Mammary epithelial cell (primary cell): ENCODE results near the gene ZNF224.

Experiments
- EZH2 ChIP-seq: IDR thresholded peaks from 2 replicates; pipeline ENCODE4 v1.6.1; 2012; ENCODE audit warnings: low read length, inconsistent platforms, borderline replicate concordance
- TF ChIP-seq, protein P1 (sequence below), 2 donors: IDR thresholded peaks in 1 of 2; conservative IDR thresholded peaks in 1 of 2; 2 replicates each; pipeline ENCODE4 v1.5.1; 2011 to 2012; ENCODE audit warnings: inconsistent platforms in 2 of 2, low read length in 2 of 2, mild to moderate bottlenecking in 2 of 2, control low read depth in 1 of 2, low read depth in 1 of 2; ENCODE audit not compliant: insufficient read depth in 1 of 2; ENCODE audit errors: extremely low read depth in 1 of 2

DNA sequence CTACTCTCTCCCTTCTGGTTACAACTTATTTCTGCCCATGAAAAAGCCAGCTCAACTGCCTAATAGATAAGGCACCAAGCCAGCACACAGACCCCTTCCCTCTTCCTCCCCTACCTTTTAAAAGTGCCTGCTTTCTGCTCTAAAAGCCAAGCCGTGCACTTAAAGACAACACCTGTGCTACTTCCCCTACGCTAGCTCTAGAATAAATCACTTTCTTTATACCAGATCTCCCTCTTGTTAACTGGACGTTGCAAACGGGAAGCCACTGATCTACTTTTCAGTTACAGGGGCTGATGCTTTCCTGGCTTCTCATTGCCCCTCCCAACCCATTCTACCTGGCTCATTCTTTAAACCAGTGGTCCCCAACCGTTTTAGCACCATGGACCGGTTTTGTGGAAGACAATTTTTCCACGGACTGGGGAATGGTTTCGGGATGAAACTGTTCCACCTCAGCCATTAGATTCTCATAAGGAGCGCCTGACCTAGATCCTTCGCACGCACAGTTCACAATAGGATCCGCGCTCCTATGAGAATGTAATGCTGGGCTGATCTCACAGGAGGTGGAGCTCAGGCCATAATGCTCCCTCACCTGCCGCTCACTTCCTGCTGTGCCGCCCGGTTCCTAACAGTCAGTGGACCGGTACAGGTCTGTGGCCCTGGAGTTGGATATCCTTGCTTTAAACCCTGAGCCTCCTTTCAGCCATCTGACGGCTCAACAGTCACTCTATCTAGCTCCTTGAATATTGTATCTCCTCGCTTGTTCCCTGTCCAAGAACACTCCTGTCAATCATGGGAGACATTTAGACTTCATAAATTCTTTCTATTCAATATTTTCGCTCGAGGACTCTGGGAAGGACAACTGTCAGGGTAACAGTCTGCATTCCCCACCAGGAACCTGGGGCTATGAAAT is 43.2 kb upstream of the ZNF224 start:
- TF ChIP-seq, protein P1, sequence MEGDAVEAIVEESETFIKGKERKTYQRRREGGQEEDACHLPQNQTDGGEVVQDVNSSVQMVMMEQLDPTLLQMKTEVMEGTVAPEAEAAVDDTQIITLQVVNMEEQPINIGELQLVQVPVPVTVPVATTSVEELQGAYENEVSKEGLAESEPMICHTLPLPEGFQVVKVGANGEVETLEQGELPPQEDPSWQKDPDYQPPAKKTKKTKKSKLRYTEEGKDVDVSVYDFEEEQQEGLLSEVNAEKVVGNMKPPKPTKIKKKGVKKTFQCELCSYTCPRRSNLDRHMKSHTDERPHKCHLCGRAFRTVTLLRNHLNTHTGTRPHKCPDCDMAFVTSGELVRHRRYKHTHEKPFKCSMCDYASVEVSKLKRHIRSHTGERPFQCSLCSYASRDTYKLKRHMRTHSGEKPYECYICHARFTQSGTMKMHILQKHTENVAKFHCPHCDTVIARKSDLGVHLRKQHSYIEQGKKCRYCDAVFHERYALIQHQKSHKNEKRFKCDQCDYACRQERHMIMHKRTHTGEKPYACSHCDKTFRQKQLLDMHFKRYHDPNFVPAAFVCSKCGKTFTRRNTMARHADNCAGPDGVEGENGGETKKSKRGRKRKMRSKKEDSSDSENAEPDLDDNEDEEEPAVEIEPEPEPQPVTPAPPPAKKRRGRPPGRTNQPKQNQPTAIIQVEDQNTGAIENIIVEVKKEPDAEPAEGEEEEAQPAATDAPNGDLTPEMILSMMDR (conservative IDR thresholded peaks at IDR 0.05 in 1 of 2, IDR thresholded peaks at IDR 0.05 in 1 of 2; ENCODE audit: extremely low read depth in 1 of 2, insufficient read depth in 1 of 2, low read depth in 1 of 2, low read length in 2 of 2): no peak
- TF ChIP-seq EZH2: no peak
